Nephron progenitor cell (in vitro differentiated cells): ENCODE results near the gene LAGE3.

Experiments
- DNase-seq: peaks from one replicate; pipeline ENCODE4 v3.0.0; 2021
- H3K27ac Mint-ChIP-seq: 2 replicates; pipeline ENCODE4 v1.8.0; 2021; ENCODE audit warnings: mild to moderate bottlenecking, moderate library complexity, mixed read lengths
- H3K27me3 Mint-ChIP-seq: 2 replicates; pipeline ENCODE4 v1.8.0; 2021; ENCODE audit warnings: mild to moderate bottlenecking, low read depth, mixed read lengths; ENCODE audit not compliant: poor library complexity
- H3K36me3 Mint-ChIP-seq: 2 replicates; pipeline ENCODE4 v1.8.0; 2021; ENCODE audit warnings: low read depth, mixed read lengths
- H3K4me1 Mint-ChIP-seq: 2 replicates; pipeline ENCODE4 v1.8.0; 2021; ENCODE audit warnings: mixed read lengths
- H3K4me3 Mint-ChIP-seq: 2 replicates; pipeline ENCODE4 v1.8.0; 2021; ENCODE audit warnings: mild to moderate bottlenecking, moderate library complexity, mixed read lengths
- H3K9me3 Mint-ChIP-seq: 2 replicates; pipeline ENCODE4 v1.8.0; 2021; ENCODE audit warnings: mild to moderate bottlenecking, moderate library complexity, mixed read lengths
- CTCF ChIP-seq: fragments of 200-600 bp; sonication (generic); IDR thresholded peaks from 2 replicates; pipeline ENCODE4 v1.5.0; 2021; ENCODE audit warnings: antibody characterized with exemption

LAGE3 gene

GRCh38 chrX:154428176-154429171 is 50.6 kb downstream of the LAGE3 start, which contains the start of gene ATP6AP1:
Gene ATP6AP1 (plus strand): TSS chrX:154428677. CDS start chrX:154428693, 16 bp downstream.
- peak within 1 kb of the TSS; percentile 80 for H3K4me3 Mint-ChIP-seq
- peak; percentile 83 for DNase-seq
- no peak for TF ChIP-seq CTCF
- H3K27ac Mint-ChIP-seq = no peak within 1 kb of the TSS
- peaks cover 12% of the 10 kb centered on the region for H3K36me3 Mint-ChIP-seq
- H3K27me3 Mint-ChIP-seq = peaks cover 8% of the 10 kb centered on the region
- H3K9me3 Mint-ChIP-seq = peaks cover 58% of the 10 kb centered on the region
- H3K4me1 Mint-ChIP-seq = peaks cover 25% of the 10 kb centered on the region
